ENCODE results near the gene ACOX1.

DNA sequence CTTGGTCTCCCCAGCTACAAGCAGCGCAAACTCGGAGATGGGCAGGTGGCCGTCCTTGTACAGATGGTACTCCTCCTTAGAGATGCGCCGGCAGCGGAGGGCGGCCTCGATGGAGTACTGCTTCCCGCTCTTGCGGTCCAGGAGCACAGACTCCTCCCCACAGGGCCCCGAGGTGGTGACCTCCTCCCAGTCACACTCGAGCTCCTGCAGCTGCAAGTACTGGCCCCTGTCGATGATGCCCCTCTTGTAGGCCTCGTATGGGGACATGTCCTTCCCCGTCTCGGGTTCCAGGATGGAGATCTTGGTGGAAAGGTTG, 28.8 kb upstream of the ACOX1 start:
- TF ChIP-seq, protein P1, sequence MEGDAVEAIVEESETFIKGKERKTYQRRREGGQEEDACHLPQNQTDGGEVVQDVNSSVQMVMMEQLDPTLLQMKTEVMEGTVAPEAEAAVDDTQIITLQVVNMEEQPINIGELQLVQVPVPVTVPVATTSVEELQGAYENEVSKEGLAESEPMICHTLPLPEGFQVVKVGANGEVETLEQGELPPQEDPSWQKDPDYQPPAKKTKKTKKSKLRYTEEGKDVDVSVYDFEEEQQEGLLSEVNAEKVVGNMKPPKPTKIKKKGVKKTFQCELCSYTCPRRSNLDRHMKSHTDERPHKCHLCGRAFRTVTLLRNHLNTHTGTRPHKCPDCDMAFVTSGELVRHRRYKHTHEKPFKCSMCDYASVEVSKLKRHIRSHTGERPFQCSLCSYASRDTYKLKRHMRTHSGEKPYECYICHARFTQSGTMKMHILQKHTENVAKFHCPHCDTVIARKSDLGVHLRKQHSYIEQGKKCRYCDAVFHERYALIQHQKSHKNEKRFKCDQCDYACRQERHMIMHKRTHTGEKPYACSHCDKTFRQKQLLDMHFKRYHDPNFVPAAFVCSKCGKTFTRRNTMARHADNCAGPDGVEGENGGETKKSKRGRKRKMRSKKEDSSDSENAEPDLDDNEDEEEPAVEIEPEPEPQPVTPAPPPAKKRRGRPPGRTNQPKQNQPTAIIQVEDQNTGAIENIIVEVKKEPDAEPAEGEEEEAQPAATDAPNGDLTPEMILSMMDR (IDR thresholded peaks at IDR 0.05; ENCODE audit: borderline replicate concordance, extremely low read depth, low read length, poor library complexity, severe bottlenecking), result no peak
- no peak for TF ChIP-seq EZH2 (IDR thresholded peaks at IDR 0.05; ENCODE audit: borderline replicate concordance, low read depth, low read length, severe bottlenecking)
